Gastroesophageal sphincter (tissue), 3 donors: ENCODE results near the gene BICC1.

Source experiments
- POLR2AphosphoS5 ChIP-seq: sonication (generic); formaldehyde crosslinking; IDR thresholded peaks from one replicate; pipeline ENCODE4 v1.6.1; 2017; ENCODE audit warnings: antibody characterized with exemption
- TF ChIP-seq, protein P1 (sequence below), 4 experiments: fragments of 200-600 bp in 2 of 4; fragments of 450-650 bp in 2 of 4; sonication (generic) in 1 of 4; IDR thresholded peaks; one replicate each; pipeline ENCODE4 v1.5.1; 2017 to 2019; ENCODE audit warnings: antibody characterized with exemption in 4 of 4, mild to moderate bottlenecking in 2 of 4, moderate library complexity in 2 of 4

DNA sequence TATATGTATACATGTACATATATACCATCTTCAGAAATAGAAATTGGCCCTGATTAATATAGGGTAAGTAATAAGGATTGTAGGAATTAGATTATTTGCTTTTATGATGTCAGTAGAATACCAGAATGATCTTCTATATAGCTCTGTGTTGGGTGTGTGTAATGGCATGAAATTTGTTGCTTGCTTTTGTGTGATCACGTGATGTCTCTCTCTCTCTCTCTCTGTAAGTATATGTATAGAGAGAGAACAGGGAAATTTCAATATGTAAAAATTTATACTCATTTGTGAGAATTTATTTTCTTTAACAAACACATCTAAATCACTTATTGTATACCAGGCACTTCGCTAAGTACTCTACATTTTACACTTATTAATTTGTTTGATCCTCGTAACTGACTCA lies 272.7 kb downstream of the BICC1 start:
- TF ChIP-seq, protein P1, sequence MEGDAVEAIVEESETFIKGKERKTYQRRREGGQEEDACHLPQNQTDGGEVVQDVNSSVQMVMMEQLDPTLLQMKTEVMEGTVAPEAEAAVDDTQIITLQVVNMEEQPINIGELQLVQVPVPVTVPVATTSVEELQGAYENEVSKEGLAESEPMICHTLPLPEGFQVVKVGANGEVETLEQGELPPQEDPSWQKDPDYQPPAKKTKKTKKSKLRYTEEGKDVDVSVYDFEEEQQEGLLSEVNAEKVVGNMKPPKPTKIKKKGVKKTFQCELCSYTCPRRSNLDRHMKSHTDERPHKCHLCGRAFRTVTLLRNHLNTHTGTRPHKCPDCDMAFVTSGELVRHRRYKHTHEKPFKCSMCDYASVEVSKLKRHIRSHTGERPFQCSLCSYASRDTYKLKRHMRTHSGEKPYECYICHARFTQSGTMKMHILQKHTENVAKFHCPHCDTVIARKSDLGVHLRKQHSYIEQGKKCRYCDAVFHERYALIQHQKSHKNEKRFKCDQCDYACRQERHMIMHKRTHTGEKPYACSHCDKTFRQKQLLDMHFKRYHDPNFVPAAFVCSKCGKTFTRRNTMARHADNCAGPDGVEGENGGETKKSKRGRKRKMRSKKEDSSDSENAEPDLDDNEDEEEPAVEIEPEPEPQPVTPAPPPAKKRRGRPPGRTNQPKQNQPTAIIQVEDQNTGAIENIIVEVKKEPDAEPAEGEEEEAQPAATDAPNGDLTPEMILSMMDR (IDR thresholded peaks at IDR 0.05), result no peak
- no peak for TF ChIP-seq POLR2AphosphoS5
